Muscle layer of duodenum (tissue), 2 donors: Measurements from ENCODE around the gene CD8B.
A peak's percentile ranks its signal among the peaks of the same experiment; 100 is the strongest.
"Not testable (repeated sequence)": the region's sequence is repeated elsewhere in the genome, so short reads cannot be mapped to it uniquely, and the experiment has no call there.

Experiments
- H3K27ac ChIP-seq: one replicate; pipeline ENCODE4 v1.7.0; 2013; ENCODE audit warnings: mild to moderate bottlenecking, low read length
- H3K27me3 ChIP-seq: one replicate; pipeline ENCODE4 v1.7.0; 2013; ENCODE audit warnings: low read depth, mild to moderate bottlenecking, control low read depth, low read length
- H3K36me3 ChIP-seq, 2 donors: one replicate each; pipeline ENCODE4 v1.7.0; 2013; ENCODE audit warnings: low read length in 2 of 2, control low read depth in 1 of 2, mild to moderate bottlenecking in 1 of 2; ENCODE audit not compliant: insufficient read depth in 2 of 2, control insufficient read depth in 1 of 2
- H3K4me1 ChIP-seq, 2 donors: one replicate each; pipeline ENCODE4 v1.7.0; 2013; ENCODE audit warnings: low read length in 2 of 2, mild to moderate bottlenecking in 2 of 2, control low read depth in 1 of 2, moderate library complexity in 1 of 2; ENCODE audit not compliant: insufficient read depth in 2 of 2, control insufficient read depth in 1 of 2
- H3K4me3 ChIP-seq, 2 donors: one replicate each; pipeline ENCODE4 v1.7.0; 2013; ENCODE audit warnings: low read length in 2 of 2, low read depth in 1 of 2, mild to moderate bottlenecking in 1 of 2
- H3K9me3 ChIP-seq, 2 donors: one replicate each; pipeline ENCODE4 v1.7.0; 2013; ENCODE audit warnings: low read length in 2 of 2, control low read depth in 1 of 2, mild to moderate bottlenecking in 1 of 2; ENCODE audit not compliant: control insufficient read depth in 1 of 2
- donor health status: healthy.

Gene CD8B

DNA sequence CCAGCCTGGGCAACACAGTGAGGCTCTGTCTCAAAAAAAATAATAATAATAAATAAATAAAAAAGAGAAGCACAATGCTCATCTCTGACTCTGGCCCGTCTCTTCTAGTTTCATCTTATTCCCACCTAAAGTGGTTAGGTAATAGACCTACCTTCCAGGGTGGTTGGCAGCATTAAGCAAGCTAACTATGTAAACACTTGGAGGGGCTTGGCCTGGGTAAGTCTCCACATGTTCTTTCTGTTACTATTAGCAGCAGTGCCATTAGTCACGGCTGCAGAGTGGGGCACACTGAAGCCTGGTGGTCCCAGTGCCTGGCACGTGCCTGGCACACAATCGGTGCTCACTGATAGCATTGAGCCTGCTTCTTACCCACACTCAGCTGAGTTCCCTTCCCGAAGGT lies 4.0 kb downstream of the CD8B start:
- not testable (repeated sequence) for H3K27ac ChIP-seq, H3K4me3 ChIP-seq, H3K36me3 ChIP-seq, H3K9me3 ChIP-seq, H3K4me1 ChIP-seq, H3K27me3 ChIP-seq

DNA sequence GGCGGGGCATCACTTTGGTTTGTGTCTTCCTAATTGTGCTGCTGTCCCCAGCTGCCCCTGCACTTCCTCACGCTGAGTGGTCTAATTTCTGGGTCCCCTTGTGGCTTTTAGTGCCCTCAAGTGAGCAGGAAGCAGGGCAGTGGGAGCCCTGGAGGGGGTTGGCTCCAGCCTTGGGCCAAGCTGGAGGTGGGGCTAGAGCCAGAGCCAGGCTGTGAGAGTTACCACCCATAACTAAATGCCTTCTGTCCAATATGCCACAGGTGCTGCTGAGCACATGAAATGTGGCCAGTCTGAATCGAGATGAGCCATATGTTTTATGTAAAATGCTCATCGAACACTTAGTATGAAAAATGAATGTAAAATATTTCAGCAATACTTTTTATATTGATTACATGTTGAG lies 5.2 kb downstream of the CD8B start:
- H3K4me1 ChIP-seq, H3K4me3 ChIP-seq, H3K27me3 ChIP-seq, H3K27ac ChIP-seq, H3K36me3 ChIP-seq, H3K9me3 ChIP-seq: not testable (repeated sequence)

DNA sequence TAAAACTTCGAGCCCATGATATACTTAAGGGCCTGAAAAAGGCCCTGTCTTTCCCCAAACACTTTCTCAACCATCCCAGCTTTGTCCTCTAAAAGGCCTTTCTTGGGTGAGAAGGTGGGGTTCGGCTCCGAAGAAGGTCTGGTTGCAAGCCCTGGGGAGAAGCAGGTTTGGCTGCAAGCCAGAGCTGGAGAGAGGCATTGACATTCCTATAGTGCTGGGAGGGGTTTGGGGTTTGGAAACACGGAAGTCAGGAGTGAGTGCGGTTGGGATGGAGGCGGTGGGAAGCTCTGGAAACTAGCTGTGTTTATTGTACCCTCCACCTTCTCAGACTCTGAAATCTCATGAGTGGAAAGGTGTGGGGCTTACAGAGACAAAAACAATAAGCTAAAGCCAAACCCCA lies 5.7 kb downstream of the CD8B start:
- not testable (repeated sequence) for H3K4me3 ChIP-seq, H3K27ac ChIP-seq, H3K27me3 ChIP-seq, H3K36me3 ChIP-seq, H3K9me3 ChIP-seq, H3K4me1 ChIP-seq

DNA sequence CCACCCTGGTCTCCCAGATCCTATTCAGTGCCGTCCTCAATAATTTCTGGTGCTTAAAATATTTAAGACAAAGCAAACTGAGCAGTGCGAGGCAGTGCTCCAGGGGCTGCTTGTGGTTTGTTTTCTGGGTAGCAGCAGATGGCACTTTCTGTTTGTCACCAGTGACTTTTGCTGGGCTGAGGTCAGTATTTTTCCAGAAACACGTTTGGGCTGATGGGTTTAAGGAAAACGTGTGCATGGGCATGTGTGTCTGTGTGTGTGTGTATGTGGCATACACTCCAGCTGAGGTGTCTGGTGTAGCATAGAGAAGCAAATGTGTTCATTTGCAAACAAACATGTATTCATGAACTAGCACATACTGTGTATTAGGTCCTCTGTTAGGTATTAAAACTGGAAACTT lies 10.1 kb downstream of the CD8B start:
- not testable (repeated sequence) for H3K4me3 ChIP-seq, H3K27me3 ChIP-seq, H3K27ac ChIP-seq, H3K4me1 ChIP-seq, H3K36me3 ChIP-seq, H3K9me3 ChIP-seq

DNA sequence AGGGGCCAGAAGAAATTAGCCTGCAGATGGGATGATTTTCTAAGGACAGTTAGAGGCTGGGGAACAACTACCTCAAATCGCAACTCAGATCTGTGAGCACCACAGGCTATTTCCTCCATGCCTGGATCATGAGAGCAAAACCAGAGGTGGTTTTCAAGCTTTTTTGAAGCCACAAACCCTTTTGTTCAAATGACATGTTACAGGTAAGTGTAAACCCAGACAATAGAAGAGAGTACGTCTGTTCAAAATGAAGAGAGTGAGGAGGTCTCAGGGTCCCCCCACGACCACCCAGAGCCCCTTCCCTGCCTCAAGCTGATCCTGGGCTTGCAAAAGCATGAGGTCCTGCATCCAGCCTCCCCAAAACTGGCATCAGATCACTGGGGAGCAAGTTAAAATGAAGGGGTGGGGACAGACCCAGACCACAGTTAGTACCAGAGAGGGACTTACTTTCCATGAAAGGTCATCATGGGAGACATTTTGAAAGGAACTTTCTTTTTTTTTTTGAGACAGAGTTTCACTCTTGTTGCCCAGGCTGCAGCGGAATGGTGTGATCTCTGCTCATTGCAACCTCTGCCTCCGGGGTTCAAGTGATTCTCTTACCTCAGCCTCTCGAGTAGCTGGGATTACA lies 19.0 kb downstream of the CD8B start:
- H3K27ac ChIP-seq, H3K4me3 ChIP-seq, H3K27me3 ChIP-seq, H3K4me1 ChIP-seq, H3K9me3 ChIP-seq, H3K36me3 ChIP-seq: not testable (repeated sequence)

DNA sequence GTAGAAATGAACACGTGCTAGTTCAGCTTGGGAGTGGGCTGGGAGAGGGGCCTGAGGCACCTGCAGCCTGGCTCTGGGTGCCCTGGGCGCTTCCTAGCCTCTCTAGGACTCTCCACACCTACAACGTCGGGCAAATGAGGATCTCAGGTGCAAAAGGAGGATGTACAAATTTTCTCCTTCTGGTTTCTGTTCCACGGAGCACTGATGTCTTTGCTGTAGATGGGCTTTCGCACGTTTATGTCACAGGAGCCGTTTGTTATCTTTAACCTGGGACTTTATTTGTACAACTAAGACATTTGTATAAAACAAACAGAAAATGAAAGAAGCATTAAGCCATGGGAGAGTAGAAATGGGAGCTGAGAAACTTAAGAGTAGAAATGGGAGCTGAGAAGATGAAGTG lies 20.4 kb downstream of the CD8B start:
- H3K27me3 ChIP-seq, H3K36me3 ChIP-seq, H3K27ac ChIP-seq, H3K9me3 ChIP-seq, H3K4me3 ChIP-seq, H3K4me1 ChIP-seq: not testable (repeated sequence)

DNA sequence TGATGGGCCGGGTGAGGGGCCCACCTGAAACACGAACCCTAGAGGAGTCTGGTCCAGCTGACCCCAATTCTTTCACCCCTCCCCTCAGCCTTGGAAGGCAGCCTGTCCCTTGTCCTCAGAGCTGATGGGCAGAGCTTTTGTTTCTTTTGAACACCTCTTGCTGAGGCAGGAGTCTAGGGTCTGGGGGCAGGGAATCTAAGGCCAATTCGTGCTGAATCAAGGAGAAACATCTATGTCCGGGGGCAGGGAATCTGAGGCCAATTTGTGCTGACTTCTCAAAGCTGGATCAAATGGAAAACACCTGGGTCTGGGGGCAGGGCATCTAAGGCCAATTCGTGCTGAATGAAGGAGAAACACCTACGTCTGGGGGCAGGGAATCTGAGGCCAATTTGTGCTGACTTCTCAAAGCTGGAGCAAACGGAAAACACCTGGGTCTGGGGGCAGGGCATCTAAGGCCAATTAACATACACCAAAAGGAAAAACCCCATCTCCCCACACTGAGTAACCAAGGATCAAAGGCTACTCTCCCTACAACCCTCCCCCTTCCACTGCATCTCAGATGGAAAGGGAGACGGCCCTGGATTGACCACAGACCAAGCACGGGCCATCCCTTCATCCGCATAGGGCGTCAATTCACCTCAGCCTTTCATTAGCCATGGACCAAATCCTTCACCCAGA lies 21.7 kb downstream of the CD8B start:
- H3K36me3 ChIP-seq, H3K4me1 ChIP-seq, H3K4me3 ChIP-seq, H3K27ac ChIP-seq, H3K27me3 ChIP-seq, H3K9me3 ChIP-seq: not testable (repeated sequence)

DNA sequence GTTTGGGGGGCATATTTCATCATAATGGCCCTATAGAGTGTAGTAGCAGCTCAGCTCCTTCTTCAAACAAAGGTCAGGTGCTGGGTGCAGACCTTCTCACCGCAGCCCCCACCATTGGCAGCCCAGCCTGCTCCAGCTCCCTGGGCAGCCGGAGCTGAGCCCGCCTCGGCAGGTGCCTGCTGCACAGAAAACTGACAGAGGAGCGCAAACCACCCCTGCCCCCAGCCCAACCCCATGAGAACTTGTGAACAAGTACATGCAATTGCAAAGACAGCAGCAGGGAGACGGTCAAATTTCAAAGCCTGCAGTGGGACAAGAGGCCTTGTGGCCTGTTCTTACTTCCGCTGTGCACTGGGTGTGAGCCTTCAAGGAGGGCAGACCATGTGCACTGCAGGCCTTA lies 22.2 kb downstream of the CD8B start:
- not testable (repeated sequence) for H3K4me3 ChIP-seq, H3K36me3 ChIP-seq, H3K9me3 ChIP-seq, H3K27me3 ChIP-seq, H3K4me1 ChIP-seq, H3K27ac ChIP-seq

DNA sequence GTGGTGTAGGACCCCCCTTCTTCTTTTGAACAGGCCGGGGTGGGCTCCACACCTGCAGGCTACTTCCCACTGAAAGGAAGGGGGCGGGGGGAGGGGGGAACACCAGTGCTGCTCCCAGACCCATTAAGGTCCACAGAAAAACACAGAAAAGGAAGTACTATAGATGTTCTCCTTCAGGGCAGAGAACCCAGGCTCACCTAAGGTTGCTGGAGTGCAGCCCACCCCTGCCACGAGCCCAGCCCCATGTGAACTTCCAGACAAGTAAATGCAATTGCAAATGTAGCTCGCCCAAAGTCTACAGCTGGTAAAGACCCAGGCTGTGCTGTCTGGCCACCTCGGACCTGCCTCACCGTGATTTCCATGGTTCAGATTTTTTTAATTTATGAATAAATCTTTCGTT lies 24.0 kb downstream of the CD8B start:
- H3K36me3 ChIP-seq, H3K27ac ChIP-seq, H3K9me3 ChIP-seq, H3K4me3 ChIP-seq, H3K4me1 ChIP-seq, H3K27me3 ChIP-seq: not testable (repeated sequence)

DNA sequence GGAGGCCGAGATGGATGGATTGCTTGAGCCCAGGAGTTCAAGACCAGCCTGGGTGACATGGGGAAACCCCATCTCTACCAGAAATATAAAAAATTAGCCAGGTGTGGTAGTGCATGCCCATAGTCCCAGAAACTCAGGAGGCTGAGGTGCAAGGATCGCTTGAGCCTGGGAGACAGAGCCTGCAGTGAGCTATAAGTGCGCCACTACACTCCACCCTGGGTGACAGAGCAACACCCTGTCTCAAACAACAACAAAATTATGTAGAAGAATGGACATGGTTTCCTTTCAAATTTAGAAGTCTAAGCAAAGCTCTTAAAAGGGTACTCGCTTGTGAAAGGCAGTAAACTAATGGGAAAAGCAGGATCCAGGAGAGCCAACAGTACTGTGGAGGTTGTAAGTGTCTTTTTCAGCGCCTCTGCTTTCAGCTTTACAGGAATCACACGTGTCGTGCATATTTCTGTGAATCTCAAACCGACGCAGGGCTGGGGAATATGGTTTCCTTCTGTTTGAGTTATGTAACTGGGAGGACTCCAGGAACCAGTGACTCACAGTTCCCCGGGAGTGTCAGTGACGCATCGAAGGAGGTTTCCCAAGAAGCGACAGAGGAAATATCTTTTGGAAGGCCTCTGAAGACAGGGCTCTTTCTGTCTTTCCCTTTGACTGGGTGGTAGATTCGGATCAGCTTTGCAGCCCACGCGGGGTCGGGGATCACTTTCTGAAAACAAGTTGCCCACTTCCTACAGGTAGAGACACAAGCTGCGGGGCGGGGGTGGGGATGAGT lies 24.6 kb downstream of the CD8B start:
- H3K27me3 ChIP-seq, H3K27ac ChIP-seq, H3K4me1 ChIP-seq, H3K9me3 ChIP-seq, H3K36me3 ChIP-seq: not testable (repeated sequence)
- H3K4me3 ChIP-seq: peak overlapping the region in 1 of 2 donors; percentile 11

DNA sequence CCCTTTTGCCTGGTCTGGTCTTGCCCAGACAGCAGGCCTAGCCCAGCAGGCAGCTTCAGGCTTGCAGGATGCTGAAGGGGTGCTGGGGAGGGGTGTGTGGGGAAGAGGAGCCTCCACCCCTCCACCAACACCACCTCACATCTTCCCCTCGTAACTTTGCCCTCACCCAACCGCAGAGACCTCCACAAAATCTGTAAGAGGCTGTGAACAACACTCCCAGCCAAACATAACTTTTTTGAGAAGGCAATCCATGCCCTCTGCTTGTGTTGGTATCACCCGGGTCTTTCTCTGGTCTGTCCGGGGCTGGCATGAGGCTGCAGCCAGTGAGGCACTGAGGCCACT lies 26.2 kb downstream of the CD8B start:
- H3K36me3 ChIP-seq, H3K9me3 ChIP-seq, H3K4me3 ChIP-seq, H3K27me3 ChIP-seq, H3K4me1 ChIP-seq, H3K27ac ChIP-seq: not testable (repeated sequence)

DNA sequence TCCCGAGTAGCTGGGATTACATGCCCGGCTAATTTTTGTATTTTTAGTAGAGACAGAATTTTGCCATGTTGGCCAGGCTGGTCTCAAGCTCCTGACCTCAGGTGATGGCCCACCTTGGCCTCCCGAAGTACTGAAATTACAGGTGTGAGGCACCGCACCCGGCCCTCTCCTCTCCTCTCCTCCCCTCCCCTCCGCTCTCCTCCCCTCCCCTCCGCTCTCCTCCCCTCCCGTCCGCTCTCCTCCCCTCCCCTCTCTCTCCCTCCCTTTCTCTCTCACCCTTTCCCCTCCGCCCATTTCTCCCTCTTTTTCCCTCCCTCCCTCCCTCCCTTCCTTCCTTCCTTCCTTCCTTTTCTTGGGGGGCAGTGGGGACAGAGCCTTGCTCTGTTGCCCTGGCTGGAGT lies 28.4 kb downstream of the CD8B start:
- H3K27ac ChIP-seq: no peak overlapping the region
- H3K4me1 ChIP-seq: no peaks in the 10 kb centered on the region
- H3K27me3 ChIP-seq: no peaks in the 10 kb centered on the region
- H3K36me3 ChIP-seq: no peaks in the 10 kb centered on the region
- H3K4me3 ChIP-seq: no peak overlapping the region
- H3K9me3 ChIP-seq: no peaks in the 10 kb centered on the region
